ENCODE measurements around the gene NHSL2.

Gene NHSL2

DNA sequence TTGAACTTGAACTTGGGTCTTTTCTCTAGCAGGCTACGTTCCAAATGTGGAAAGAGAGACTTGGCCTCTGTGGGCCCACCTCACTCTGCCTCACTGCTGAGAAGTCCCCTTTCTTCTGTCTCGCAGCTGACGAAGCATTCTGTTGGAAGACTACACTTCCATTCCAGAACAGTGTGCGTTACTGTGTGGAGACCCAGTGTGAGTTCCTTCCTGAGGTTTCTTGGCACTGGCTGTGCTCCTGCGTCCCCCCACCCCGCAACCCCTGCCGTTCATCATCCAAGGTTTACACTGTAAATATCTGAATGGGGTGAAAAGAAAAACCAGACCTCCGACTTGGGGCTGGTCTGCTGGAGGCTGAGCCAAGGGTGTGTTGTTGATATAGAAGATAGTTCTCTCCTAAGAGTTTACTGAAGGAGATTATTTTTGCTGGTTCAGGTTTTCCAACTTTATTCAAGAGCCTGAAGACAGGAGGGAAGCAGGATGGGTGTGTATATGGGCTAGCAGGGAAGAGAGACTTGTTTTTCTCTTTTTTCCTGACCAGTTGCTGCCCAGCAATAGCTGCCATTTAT lies 34.7 kb downstream of the NHSL2 start:
- no peak for DNase-seq
- Histone ChIP-seq H3K36me3 (ENCODE audit: insufficient read depth, low read length) (no peaks in the 10 kb centered on the region), H3K9ac (ENCODE audit: low read depth, low read length) (no peak overlapping the region), H3K27me3 (ENCODE audit: insufficient read depth, low read length, poor library complexity) (no peaks in the 10 kb centered on the region), H2AFZ (ENCODE audit: low read depth, low read length) (no peak overlapping the region), H3K4me3 (ENCODE audit: low read depth in 1 of 2, low read length in 2 of 2) (no peak overlapping the region), H3K4me1 (ENCODE audit: insufficient read depth, low read length) (no peaks in the 10 kb centered on the region), H3K79me2 (ENCODE audit: insufficient read depth, low read length) (no peaks in the 10 kb centered on the region), H4K20me1 (ENCODE audit: insufficient read depth, low read length) (no peaks in the 10 kb centered on the region), H3K9me3 (ENCODE audit: insufficient read depth, low read length, severe bottlenecking) (no peaks in the 10 kb centered on the region), H3K4me2 (ENCODE audit: insufficient read depth, low read length) (no peak overlapping the region), H3K27ac (ENCODE audit: low read length) (no peak overlapping the region)
- ATAC-seq (ENCODE audit: insufficient read depth, low read depth), result no peak
- no peak for TF ChIP-seq EZH2 (IDR thresholded peaks at IDR 0.05; ENCODE audit: borderline replicate concordance, low read depth, low read length, severe bottlenecking)
- TF ChIP-seq, protein P1, sequence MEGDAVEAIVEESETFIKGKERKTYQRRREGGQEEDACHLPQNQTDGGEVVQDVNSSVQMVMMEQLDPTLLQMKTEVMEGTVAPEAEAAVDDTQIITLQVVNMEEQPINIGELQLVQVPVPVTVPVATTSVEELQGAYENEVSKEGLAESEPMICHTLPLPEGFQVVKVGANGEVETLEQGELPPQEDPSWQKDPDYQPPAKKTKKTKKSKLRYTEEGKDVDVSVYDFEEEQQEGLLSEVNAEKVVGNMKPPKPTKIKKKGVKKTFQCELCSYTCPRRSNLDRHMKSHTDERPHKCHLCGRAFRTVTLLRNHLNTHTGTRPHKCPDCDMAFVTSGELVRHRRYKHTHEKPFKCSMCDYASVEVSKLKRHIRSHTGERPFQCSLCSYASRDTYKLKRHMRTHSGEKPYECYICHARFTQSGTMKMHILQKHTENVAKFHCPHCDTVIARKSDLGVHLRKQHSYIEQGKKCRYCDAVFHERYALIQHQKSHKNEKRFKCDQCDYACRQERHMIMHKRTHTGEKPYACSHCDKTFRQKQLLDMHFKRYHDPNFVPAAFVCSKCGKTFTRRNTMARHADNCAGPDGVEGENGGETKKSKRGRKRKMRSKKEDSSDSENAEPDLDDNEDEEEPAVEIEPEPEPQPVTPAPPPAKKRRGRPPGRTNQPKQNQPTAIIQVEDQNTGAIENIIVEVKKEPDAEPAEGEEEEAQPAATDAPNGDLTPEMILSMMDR (IDR thresholded peaks at IDR 0.05; ENCODE audit: borderline replicate concordance, extremely low read depth, low read length, poor library complexity, severe bottlenecking), result no peak

DNA sequence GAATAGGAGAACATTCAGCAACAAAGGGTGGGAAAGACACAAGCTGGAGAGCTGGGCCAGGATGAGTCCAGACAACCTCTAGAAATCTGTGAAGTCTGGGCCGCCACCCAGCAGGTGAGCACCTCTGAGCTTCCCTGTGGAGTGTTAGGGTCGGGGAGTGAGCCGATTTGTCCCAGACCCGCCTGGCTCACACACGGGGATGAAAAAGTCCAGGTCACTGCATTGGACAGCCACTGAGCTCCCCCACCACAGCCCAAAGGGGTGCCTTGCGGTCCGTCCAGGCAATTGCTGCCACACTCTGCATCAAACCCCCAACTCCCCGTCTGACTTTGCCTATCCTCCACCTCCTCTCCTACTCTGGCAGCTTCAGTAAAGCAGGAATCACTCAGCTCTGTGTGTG lies 38.7 kb downstream of the NHSL2 start:
- no peaks in the 10 kb centered on the region for H4K20me1 ChIP-seq (ENCODE audit: insufficient read depth, low read length)
- H3K4me2 ChIP-seq (ENCODE audit: insufficient read depth, low read length), result no peak overlapping the region
- no peak overlapping the region for H3K27ac ChIP-seq (ENCODE audit: low read length)
- H3K9me3 ChIP-seq (ENCODE audit: insufficient read depth, low read length, severe bottlenecking), result no peaks in the 10 kb centered on the region
- DNase-seq, result no peak
- H3K27me3 ChIP-seq (ENCODE audit: insufficient read depth, low read length, poor library complexity), result no peaks in the 10 kb centered on the region
- no peaks in the 10 kb centered on the region for H3K36me3 ChIP-seq (ENCODE audit: insufficient read depth, low read length)
- H3K4me1 ChIP-seq (ENCODE audit: insufficient read depth, low read length), result no peaks in the 10 kb centered on the region
- H3K9ac ChIP-seq (ENCODE audit: low read depth, low read length), result no peak overlapping the region
- no peak overlapping the region for H3K4me3 ChIP-seq (ENCODE audit: low read depth in 1 of 2, low read length in 2 of 2)
- TF ChIP-seq, protein P1 (IDR thresholded peaks at IDR 0.05; ENCODE audit: borderline replicate concordance, extremely low read depth, low read length, poor library complexity, severe bottlenecking), result no peak
- TF ChIP-seq EZH2 (IDR thresholded peaks at IDR 0.05; ENCODE audit: borderline replicate concordance, low read depth, low read length, severe bottlenecking), result no peak
- H3K79me2 ChIP-seq (ENCODE audit: insufficient read depth, low read length), result no peaks in the 10 kb centered on the region
- no peak overlapping the region for H2AFZ ChIP-seq (ENCODE audit: low read depth, low read length)
- ATAC-seq (ENCODE audit: insufficient read depth, low read depth), result no peak

GRCh38 chrX:71949844-71950445 lies 39.3 kb downstream of the NHSL2 start:
- no peak for DNase-seq
- H2AFZ ChIP-seq (ENCODE audit: low read depth, low read length), result no peak overlapping the region
- TF ChIP-seq EZH2 (IDR thresholded peaks at IDR 0.05; ENCODE audit: borderline replicate concordance, low read depth, low read length, severe bottlenecking), result no peak
- TF ChIP-seq, protein P1 (IDR thresholded peaks at IDR 0.05; ENCODE audit: borderline replicate concordance, extremely low read depth, low read length, poor library complexity, severe bottlenecking), result no peak

More at GRCh38 chrX:71949844-71950445, 39.3 kb downstream of the NHSL2 start:
- Histone ChIP-seq H3K4me2 (ENCODE audit: insufficient read depth, low read length) (no peak overlapping the region), H3K27ac (ENCODE audit: low read length) (no peak overlapping the region), H3K4me3 (ENCODE audit: low read depth in 1 of 2, low read length in 2 of 2) (no peak overlapping the region), H3K36me3 (ENCODE audit: insufficient read depth, low read length) (no peaks in the 10 kb centered on the region), H3K27me3 (ENCODE audit: insufficient read depth, low read length, poor library complexity) (no peaks in the 10 kb centered on the region), H3K4me1 (ENCODE audit: insufficient read depth, low read length) (no peaks in the 10 kb centered on the region), H3K9me3 (ENCODE audit: insufficient read depth, low read length, severe bottlenecking) (no peaks in the 10 kb centered on the region), H4K20me1 (ENCODE audit: insufficient read depth, low read length) (no peaks in the 10 kb centered on the region), H3K79me2 (ENCODE audit: insufficient read depth, low read length) (no peaks in the 10 kb centered on the region), H3K9ac (ENCODE audit: low read depth, low read length) (no peak overlapping the region)
- ATAC-seq (ENCODE audit: insufficient read depth, low read depth), result no peak

Measured in DND-41 (cell line).